Cortex of kidney (tissue), 1 donor: ENCODE measurements around the gene OPN3.

Source experiments
- DNase-seq: peaks from one replicate; lab custom pipeline; 2025; lab: John Stamatoyannopoulos, UW

Gene OPN3

GRCh38 chr1:241589521-241589920 lies 50.6 kb downstream of the OPN3 start:
- no peak for DNase-seq

GRCh38 chr1:241586905-241587512 lies 53.2 kb downstream of the OPN3 start:
- no peak for DNase-seq

DNA sequence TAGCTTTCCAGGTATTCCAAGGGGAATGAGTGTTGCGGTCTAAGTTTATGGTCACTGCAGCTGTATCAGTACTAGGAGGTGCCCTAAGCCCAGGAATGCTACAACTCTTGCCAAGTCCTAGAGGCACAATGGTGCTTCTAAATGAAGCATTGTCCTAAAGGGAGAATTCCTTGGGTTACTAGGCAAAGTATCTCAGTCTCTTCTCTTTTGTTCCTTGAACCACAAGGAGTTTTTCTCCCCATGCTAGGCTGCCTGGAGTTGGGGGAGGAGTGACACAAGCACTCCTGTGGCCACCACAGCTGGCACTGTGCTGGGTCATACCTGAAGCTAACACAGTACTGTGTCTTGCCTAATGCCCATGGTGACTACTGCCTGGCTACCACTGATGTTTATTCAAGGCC lies 57.2 kb downstream of the OPN3 start:
- DNase-seq: no peak

- DNase-seq: no peak
Observed at GRCh38 chr1:241579434-241579833, 60.7 kb downstream of the OPN3 start.

DNA sequence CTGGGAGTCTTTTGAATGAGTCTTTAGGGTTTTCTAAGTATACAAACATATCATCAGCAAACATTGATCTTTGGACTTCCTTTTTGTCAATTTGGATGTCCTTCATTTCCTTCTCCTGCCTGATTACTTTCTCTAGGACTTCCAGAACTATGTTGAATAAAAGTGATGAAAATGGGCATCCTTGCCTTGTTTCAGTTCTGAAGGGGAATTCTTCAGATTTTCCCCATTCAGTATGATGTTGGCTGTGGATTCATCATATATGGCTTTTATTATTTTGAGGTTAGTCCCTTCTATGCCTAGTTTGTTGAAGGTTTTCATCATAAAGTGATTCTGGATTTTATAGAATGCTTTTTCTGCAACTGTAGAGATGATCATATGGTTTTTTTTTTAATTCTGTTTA lies 66.0 kb downstream of the OPN3 start:
- no peak for DNase-seq

DNA sequence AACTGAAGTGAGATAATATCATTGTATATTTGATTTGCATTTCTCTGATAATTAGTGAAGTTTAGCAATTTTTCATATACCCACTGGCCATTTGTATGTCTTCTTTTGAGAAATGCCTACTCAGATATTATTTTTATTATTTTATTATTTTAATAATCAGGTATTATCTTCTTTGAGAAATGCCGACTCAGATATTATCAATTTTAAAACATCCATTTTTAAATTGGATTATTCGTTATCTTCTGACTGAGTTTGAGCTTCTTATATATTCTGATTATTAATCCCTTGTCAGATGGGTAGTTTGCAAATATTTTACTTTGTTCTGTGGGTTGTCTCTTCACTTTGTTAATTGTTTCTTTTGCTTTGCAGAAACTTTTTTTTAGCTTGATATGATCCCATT lies 70.3 kb downstream of the OPN3 start:
- no peak for DNase-seq

DNA sequence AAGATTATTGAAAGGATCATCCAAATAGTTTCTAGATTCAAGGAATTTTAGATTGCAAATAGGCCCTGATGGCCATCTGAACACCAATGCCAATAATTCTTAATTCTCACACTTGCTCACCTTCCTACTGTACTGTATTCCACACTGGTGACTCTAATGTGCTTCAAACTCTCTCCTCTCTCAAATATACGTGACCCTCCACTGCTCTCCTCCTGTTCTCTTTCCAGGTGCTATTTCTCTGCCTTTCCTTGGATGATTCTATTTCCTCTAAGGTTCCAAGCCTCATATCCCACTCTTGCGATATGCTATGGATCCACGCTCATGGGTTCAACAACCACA lies 79.4 kb downstream of the OPN3 start:
- no peak for DNase-seq

GRCh38 chr1:241560146-241560848 lies 79.9 kb downstream of the OPN3 start:
- DNase-seq: no peak

DNA sequence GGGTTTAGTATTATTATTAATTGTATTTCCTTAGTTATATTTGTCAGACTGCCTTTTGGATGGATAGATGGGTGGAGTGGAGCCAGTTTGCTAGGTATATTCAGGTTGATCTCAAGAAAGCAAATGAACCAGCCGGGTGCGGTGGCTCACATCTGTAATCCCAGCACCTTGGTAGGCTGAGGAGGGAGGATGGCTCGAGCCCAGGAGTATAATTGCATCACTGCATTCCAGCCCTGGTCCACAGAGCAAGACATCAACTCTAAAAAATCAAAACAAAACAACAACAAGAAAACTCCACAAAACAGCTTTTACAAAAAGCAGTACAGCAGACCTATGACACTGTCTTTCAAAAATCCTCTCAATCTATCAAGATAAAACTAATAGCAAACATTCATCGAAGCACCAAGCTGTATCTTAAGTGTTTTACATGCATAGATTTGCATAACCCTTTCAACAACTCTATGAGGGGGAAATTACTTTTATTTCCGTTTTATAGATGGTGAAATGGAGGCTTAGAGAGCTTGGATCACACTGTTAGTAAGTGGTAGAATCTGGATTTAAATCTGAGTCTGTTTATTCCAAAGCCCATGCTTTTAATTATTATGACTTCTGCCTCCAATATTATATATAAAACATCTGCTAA lies 82.5 kb downstream of the OPN3 start:
- DNase-seq: no peak

DNA sequence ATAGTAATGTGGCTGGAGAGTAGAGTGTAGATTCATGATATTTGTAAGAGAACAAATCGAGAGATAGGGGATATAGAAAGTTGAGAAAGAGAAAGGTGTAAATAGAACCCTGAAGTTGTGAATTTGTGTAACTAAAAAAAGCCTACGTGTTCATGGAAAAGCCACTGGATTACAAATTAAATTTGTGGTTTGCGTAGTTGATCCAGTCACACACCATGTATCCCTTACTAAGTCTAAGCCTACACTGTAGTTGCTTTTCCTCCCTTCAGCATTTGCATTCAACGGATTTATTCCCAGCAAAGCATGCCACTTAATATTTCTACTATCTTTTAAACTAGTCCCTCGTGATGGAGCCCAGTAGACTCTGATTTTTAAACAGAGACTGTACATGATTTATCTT lies 83.1 kb downstream of the OPN3 start:
- DNase-seq: no peak

GRCh38 chr1:241555526-241555925 lies 84.6 kb downstream of the OPN3 start:
- no peak for DNase-seq

DNA sequence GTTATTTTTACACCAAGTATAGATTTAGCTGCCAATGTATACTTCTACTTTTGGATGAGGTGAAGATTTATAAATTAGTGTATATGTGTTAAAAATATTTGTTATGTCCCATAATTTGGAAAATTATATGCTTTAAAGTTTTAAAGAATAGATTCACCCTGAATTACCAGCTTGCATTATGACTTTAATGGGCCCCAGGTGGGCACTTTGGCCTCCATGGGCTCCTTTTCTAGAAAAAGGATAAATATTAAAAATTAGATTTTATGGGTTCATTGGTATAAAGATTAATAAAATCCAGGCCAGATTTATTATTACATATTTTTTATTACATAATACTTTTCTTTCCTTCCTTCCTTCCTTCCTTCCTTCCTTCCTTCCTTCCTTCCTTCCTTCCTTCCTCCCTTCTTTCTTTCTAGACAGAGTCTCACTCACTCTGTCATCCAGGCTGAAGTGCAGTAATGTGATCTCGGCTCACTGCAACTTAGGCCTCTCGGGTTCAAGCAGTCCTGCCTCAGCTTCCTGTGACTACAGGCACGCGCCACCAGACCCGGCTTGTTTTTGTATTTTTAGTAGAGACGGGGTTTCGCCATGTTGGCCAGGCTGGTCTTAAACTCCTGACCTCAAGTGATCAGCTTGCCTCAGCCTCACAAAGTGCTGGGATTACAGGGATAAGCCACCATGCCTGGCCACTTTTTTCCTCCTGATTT lies 86.1 kb downstream of the OPN3 start:
- no peak for DNase-seq

- DNase-seq: no peak
Observed at GRCh38 chr1:241551759-241552638, 88.2 kb downstream of the OPN3 start.

- DNase-seq: no peak
Observed at GRCh38 chr1:241550318-241550717, 89.9 kb downstream of the OPN3 start.

DNA sequence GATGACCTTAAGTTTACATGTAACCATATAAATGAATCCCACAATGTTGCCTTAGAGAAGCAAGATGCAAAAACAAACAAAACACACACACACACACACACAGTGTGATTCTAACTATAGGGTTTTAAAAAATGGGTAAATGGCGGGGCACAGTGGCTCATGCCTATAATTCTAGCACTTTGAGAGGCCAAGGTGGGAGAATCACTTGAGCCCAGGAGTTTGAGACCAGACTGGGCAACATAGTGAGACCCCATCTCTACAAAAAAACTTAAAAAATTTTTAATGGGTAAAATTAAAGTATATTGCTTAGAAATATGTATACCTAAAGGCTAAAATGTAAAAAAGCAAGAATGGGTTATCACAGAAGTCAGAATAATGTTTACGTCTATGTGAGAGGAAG lies 92.2 kb downstream of the OPN3 start:
- DNase-seq: no peak
